ENCODE results near the gene LMNTD2. TPM values are rescaled to one million over a fixed set of nuclear protein-coding genes. Genes with fewer than 3 reads are reported as not detected.

LMNTD2 gene
- total and polyA plus RNA-seq, 2 of the 13 experiments (the other 11 are each of a cell fraction or from before 2014, with no cell fraction given), result 1.1 to 3.1 TPM

DNA sequence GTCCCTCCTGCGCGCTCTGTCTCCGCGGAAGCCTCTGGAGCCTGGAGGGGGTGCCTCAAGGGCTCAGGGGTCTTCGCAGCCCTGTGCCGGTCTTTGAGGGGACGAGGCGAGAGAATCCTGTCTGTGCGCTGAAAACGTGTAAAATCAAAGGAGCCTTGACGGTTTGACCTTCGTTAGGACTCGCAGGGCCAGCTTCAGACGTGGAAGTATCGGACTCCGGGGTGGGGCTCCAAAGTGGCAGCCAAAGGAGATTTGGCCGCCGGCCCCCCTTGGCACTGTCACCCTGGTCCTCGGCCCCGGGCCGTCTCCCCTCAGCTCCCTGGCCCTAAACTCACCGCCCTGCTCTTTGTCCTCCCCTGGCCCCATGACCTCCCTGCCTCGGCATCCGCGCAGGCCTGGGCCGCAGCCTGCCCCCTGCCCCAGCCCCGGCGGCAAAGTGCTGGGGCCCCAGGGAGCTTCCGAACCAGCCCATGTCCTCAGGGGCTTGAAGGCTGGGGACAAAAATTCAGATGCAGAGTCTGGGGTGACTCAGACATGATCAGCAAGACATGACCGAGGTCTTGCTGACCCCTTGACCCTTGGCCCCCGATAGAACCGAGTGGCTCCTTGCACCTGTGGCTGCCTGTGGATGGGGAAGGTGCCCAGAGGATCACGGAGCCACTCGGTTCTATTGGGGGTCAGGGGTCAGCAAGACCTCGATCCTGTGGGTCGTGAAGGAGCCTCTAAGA is 8.8 kb upstream of the LMNTD2 start (continued):
- TF ChIP-seq NRL (CRISPR knock-in tag; IDR thresholded peaks at IDR 0.05; ENCODE audit: borderline replicate concordance) (peak; percentile 43; the same call in 1 of the 2 replicates), ZNF652 (CRISPR knock-in tag; IDR thresholded peaks at IDR 0.05; ENCODE audit: borderline replicate concordance, low read depth) (no peak), ZNF615 (CRISPR knock-in tag; IDR thresholded peaks at IDR 0.05; ENCODE audit: borderline replicate concordance) (no peak), PAF1 (CRISPR knock-in tag; IDR thresholded peaks at IDR 0.05) (peak; percentile 53; the same call in 1 of the 2 replicates), KDM5B (CRISPR knock-in tag; IDR thresholded peaks at IDR 0.05; ENCODE audit: borderline replicate concordance) (0 out of 2 replicates have a peak, but pooled peaks have one; percentile 5), ZNF782 (CRISPR knock-in tag; IDR thresholded peaks at IDR 0.05; ENCODE audit: borderline replicate concordance) (0 out of 2 replicates have a peak, but pooled peaks have one; percentile 58), PHF20 (CRISPR knock-in tag; IDR thresholded peaks at IDR 0.05) (0 out of 2 replicates have a peak, but pooled peaks have one; percentile 10), SP4 (CRISPR knock-in tag; IDR thresholded peaks at IDR 0.05) (no peak), JUND (CRISPR knock-in tag; IDR thresholded peaks at IDR 0.05) (0 out of 2 replicates have a peak, but pooled peaks have one; percentile 41), ZNF790 (CRISPR knock-in tag; IDR thresholded peaks at IDR 0.05; ENCODE audit: borderline replicate concordance) (peak; percentile 5; the same call in 1 of the 2 replicates), HDAC1 (CRISPR knock-in tag; IDR thresholded peaks at IDR 0.05) (peak; percentile 67), ZNF263 (CRISPR knock-in tag; IDR thresholded peaks at IDR 0.05) (no peak; the same call in 1 of the 2 replicates), TOPORS (CRISPR knock-in tag; IDR thresholded peaks at IDR 0.05) (no peak), RXRB (CRISPR knock-in tag; IDR thresholded peaks at IDR 0.05; ENCODE audit: borderline replicate concordance) (peak; percentile 62; the same call in 1 of the 2 replicates), YEATS4 (CRISPR knock-in tag; IDR thresholded peaks at IDR 0.05; ENCODE audit: borderline replicate concordance) (no peak), NONO (IDR thresholded peaks at IDR 0.05) (no peak), NONO (CRISPR knock-in tag; conservative IDR thresholded peaks at IDR 0.05) (0 out of 2 replicates have a peak, but pooled peaks have one; percentile 46), FOSL1 (CRISPR knock-in tag; IDR thresholded peaks at IDR 0.05; ENCODE audit: borderline replicate concordance) (peak; percentile 18; the same call in 1 of the 2 replicates), REPIN1 (CRISPR knock-in tag; IDR thresholded peaks at IDR 0.05; ENCODE audit: borderline replicate concordance, low read depth) (no peak), ZSCAN25 (CRISPR knock-in tag; IDR thresholded peaks at IDR 0.05) (no peak), NPAS2 (CRISPR knock-in tag; IDR thresholded peaks at IDR 0.05; ENCODE audit: borderline replicate concordance) (no peak), REL (CRISPR knock-in tag; conservative IDR thresholded peaks at IDR 0.05) (no peak), ATF7-NPFF (CRISPR knock-in tag; IDR thresholded peaks at IDR 0.05; ENCODE audit: low read depth) (peak; percentile 17; the same call in 1 of the 2 replicates)
- TF ChIP-seq, protein P1, sequence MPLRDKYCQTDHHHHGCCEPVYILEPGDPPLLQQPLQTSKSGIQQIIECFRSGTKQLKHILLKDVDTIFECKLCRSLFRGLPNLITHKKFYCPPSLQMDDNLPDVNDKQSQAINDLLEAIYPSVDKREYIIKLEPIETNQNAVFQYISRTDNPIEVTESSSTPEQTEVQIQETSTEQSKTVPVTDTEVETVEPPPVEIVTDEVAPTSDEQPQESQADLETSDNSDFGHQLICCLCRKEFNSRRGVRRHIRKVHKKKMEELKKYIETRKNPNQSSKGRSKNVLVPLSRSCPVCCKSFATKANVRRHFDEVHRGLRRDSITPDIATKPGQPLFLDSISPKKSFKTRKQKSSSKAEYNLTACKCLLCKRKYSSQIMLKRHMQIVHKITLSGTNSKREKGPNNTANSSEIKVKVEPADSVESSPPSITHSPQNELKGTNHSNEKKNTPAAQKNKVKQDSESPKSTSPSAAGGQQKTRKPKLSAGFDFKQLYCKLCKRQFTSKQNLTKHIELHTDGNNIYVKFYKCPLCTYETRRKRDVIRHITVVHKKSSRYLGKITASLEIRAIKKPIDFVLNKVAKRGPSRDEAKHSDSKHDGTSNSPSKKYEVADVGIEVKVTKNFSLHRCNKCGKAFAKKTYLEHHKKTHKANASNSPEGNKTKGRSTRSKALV (CRISPR knock-in tag; IDR thresholded peaks at IDR 0.05), result peak; percentile 37; the same call in 1 of the 2 replicates
- TF ChIP-seq, protein P2, sequence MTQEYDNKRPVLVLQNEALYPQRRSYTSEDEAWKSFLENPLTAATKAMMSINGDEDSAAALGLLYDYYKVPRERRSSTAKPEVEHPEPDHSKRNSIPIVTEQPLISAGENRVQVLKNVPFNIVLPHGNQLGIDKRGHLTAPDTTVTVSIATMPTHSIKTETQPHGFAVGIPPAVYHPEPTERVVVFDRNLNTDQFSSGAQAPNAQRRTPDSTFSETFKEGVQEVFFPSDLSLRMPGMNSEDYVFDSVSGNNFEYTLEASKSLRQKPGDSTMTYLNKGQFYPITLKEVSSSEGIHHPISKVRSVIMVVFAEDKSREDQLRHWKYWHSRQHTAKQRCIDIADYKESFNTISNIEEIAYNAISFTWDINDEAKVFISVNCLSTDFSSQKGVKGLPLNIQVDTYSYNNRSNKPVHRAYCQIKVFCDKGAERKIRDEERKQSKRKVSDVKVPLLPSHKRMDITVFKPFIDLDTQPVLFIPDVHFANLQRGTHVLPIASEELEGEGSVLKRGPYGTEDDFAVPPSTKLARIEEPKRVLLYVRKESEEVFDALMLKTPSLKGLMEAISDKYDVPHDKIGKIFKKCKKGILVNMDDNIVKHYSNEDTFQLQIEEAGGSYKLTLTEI (CRISPR knock-in tag; conservative IDR thresholded peaks at IDR 0.05), result no peak

Data from HepG2 (cell line).